H1 (cell line): ENCODE data around the gene CKS1B. TPM values are rescaled to one million over a fixed set of nuclear protein-coding genes. Genes with fewer than 3 reads are reported as not detected.

ENCODE experiments used
- CBX5 ChIP-seq: fragments of 300-800, 300-1000 bp; sonication (generic); IDR thresholded peaks from 2 replicates; pipeline ENCODE4 v1.7.1; 2016; ENCODE audit warnings: antibody characterized with exemption, low read length, low read depth
- SP2 ChIP-seq: IDR thresholded peaks from 2 replicates; pipeline ENCODE4 v1.6.1; 2012; ENCODE audit warnings: mild to moderate bottlenecking, low read length, inconsistent platforms
- polyA plus RNA-seq, 7 experiments: library from polyadenylated mRNA; depleted of rRNA in 3 of 7; stranded (reverse) in 5 of 7; unstranded in 2 of 7; fragments of >200 nt in 5 of 7; fragments of 200-250 nt in 2 of 7; gene quantifications; 1 replicate in 5 of 7; 2 replicates in 1 of 7; 4 replicates in 1 of 7; pipeline versions ENCODE4 v1.2.1 to v1.2.3, GENCODE V29; 2011 to 2013; ENCODE audit warnings: missing spikeins in 2 of 7, mixed read lengths in 2 of 7
- total RNA-seq: library from RNA; stranded (reverse); fragmentation: NEBNext Ultra II Directional; extraction: Animal tissue kit (Norgen Biotek cat#: 25700); gene quantifications from 2 replicates; pipeline ENCODE4 v1.2.1, GENCODE V29; 2021

CKS1B gene
- total and polyA plus RNA-seq, 2 of the 8 experiments (the other 6 are each of a cell fraction or from before 2014, with no cell fraction given): 294 to 1,025 TPM

DNA sequence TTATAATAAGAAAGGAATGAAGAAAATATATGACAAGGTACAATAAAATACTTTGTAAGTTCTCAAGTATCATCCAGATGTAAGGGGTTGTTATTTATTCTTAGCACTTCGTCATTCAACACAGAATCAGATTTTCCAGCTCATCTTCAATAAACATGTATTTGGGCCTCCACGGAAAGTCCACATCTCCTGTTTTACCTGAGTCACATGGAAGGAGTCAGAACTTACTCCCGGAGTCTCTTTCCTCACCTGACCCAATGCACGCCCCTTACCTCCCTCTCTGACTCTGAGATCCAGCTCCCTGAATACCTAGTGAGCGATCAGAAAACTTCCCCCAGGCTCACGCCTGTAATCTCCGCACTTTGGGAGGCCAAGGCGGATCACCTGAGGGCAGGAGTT lies 36.5 kb upstream of the CKS1B start (continued):
- TF ChIP-seq CBX5 (no peak), SP2 (no peak)
